Osteoblast (primary cell): ENCODE data around the gene PLEKHG4. TPM values are rescaled to one million over a fixed set of nuclear protein-coding genes. Genes with fewer than 3 reads are reported as not detected.

Source experiments
- DNase-seq: peaks from one replicate; pipeline ENCODE4 v3.0.0; 2011; ENCODE audit warnings: low spot score, mixed read lengths; ENCODE audit not compliant: insufficient read length; ENCODE audit errors: missing footprints
- H2AFZ ChIP-seq: 2 replicates; pipeline ENCODE4 v1.6.0; 2011; ENCODE audit warnings: mild to moderate bottlenecking, low read length
- H3K27ac ChIP-seq: 2 replicates; pipeline ENCODE4 v1.5.1; 2011; ENCODE audit warnings: mild to moderate bottlenecking, low read depth, low read length, moderate library complexity
- H3K27me3 ChIP-seq: 2 replicates; pipeline ENCODE4 v1.6.0; 2012; ENCODE audit warnings: mild to moderate bottlenecking, control low read depth, inconsistent platforms, low read length, moderate library complexity; ENCODE audit not compliant: insufficient read depth
- H3K36me3 ChIP-seq: 2 replicates; pipeline ENCODE4 v1.5.1; 2011; ENCODE audit warnings: mild to moderate bottlenecking, low read length, control low read depth, moderate library complexity; ENCODE audit not compliant: insufficient read depth
- H3K4me1 ChIP-seq: 2 replicates; pipeline ENCODE4 v1.5.1; 2011; ENCODE audit warnings: mild to moderate bottlenecking, low read length, control low read depth, moderate library complexity; ENCODE audit not compliant: insufficient read depth
- H3K4me2 ChIP-seq: 2 replicates; pipeline ENCODE4 v1.6.0; 2011; ENCODE audit warnings: mild to moderate bottlenecking, low read length; ENCODE audit not compliant: insufficient read depth
- H3K4me3 ChIP-seq: fragments of 200-600 bp; sonication (generic); 3 replicates; pipeline ENCODE4 v1.5.1; 2012; ENCODE audit warnings: mild to moderate bottlenecking, low read length, inconsistent platforms; ENCODE audit not compliant: insufficient read depth
- H3K79me2 ChIP-seq: 2 replicates; pipeline ENCODE4 v1.6.0; 2012; ENCODE audit warnings: mild to moderate bottlenecking, low read length, control low read depth, inconsistent platforms; ENCODE audit not compliant: insufficient read depth
- H3K9me3 ChIP-seq: 2 replicates; pipeline ENCODE4 v1.5.1; 2011; ENCODE audit warnings: low read depth, low read length, control low read depth
- H4K20me1 ChIP-seq: 2 replicates; pipeline ENCODE4 v1.6.0; 2012; ENCODE audit warnings: mild to moderate bottlenecking, low read length, control low read depth; ENCODE audit not compliant: insufficient read depth
- CTCF ChIP-seq: IDR thresholded peaks from 2 replicates; pipeline ENCODE4 v1.5.1; 2011; ENCODE audit warnings: mild to moderate bottlenecking, low read depth, low read length, moderate library complexity; ENCODE audit errors: extremely low read depth
- total RNA-seq: library from RNA; depleted of rRNA; stranded (reverse); fragments of >200 nt; gene quantifications from 2 replicates; pipeline ENCODE4 v1.2.3, GENCODE V29; 2012

The PLEKHG4 gene
- total RNA-seq, 1 donor: 41.6 TPM

- H3K4me2 ChIP-seq: no peak overlapping the region
- H2AFZ ChIP-seq: no peak overlapping the region
- TF ChIP-seq CTCF: no peak
- no peaks in the 10 kb centered on the region for H3K79me2 ChIP-seq
- DNase-seq: peak; percentile 71
- no peaks in the 10 kb centered on the region for H3K9me3 ChIP-seq
- H3K27me3 ChIP-seq: no peaks in the 10 kb centered on the region
- no peaks in the 10 kb centered on the region for H4K20me1 ChIP-seq
- H3K27ac ChIP-seq: no peak overlapping the region
- H3K4me3 ChIP-seq: no peak overlapping the region
- H3K36me3 ChIP-seq: peaks cover 29% of the 10 kb centered on the region
- H3K4me1 ChIP-seq: peaks cover 6% of the 10 kb centered on the region
Observed at GRCh38 chr16:67286441-67287235, 7.3 kb downstream of the PLEKHG4 start.

- Histone ChIP-seq H3K4me1 (peaks cover 6% of the 10 kb centered on the region), H4K20me1 (no peaks in the 10 kb centered on the region), H3K4me3 (no peak overlapping the region), H2AFZ (no peak overlapping the region), H3K27ac (no peak overlapping the region), H3K79me2 (no peaks in the 10 kb centered on the region), H3K4me2 (no peak overlapping the region), H3K27me3 (no peaks in the 10 kb centered on the region), H3K36me3 (peaks cover 17% of the 10 kb centered on the region), H3K9me3 (no peaks in the 10 kb centered on the region)
- DNase-seq: peak; percentile 57
- no peak for TF ChIP-seq CTCF
Observed at GRCh38 chr16:67287960-67288359, 8.6 kb downstream of the PLEKHG4 start.

- no peaks in the 10 kb centered on the region for H4K20me1 ChIP-seq
- no peaks in the 10 kb centered on the region for H3K27me3 ChIP-seq
- H2AFZ ChIP-seq: no peak overlapping the region
- no peaks in the 10 kb centered on the region for H3K9me3 ChIP-seq
- no peak for TF ChIP-seq CTCF
- H3K4me3 ChIP-seq: no peak overlapping the region
- H3K4me2 ChIP-seq: no peak overlapping the region
- peaks cover 6% of the 10 kb centered on the region for H3K4me1 ChIP-seq
- H3K36me3 ChIP-seq: peaks cover 8% of the 10 kb centered on the region
- peak; percentile 58 for DNase-seq
- no peaks in the 10 kb centered on the region for H3K79me2 ChIP-seq
- no peak overlapping the region for H3K27ac ChIP-seq
Observed at GRCh38 chr16:67291461-67291860, 12.1 kb downstream of the PLEKHG4 start.

GRCh38 chr16:67294171-67294757 lies 14.9 kb downstream of the PLEKHG4 start:
- H4K20me1 ChIP-seq: no peaks in the 10 kb centered on the region
- TF ChIP-seq CTCF: no peak
- H2AFZ ChIP-seq: no peak overlapping the region
- no peaks in the 10 kb centered on the region for H3K9me3 ChIP-seq
- H3K27me3 ChIP-seq: no peaks in the 10 kb centered on the region
- H3K4me3 ChIP-seq: no peak overlapping the region
- H3K4me1 ChIP-seq: peaks cover 13% of the 10 kb centered on the region
- no peak overlapping the region for H3K4me2 ChIP-seq
- no peaks in the 10 kb centered on the region for H3K36me3 ChIP-seq
- H3K27ac ChIP-seq: no peak overlapping the region
- H3K79me2 ChIP-seq: no peaks in the 10 kb centered on the region
- peak; percentile 63 for DNase-seq
